IMR-90 (cell line): Measurements from ENCODE around the gene LMAN2.

Source experiments
- POLR2A ChIP-seq: IDR thresholded peaks from 2 replicates; pipeline ENCODE4 v1.6.1; 2012; ENCODE audit warnings: mild to moderate bottlenecking, low read depth, low read length
- SMC3 ChIP-seq: fragments of 150-350 bp; IDR thresholded peaks from 2 replicates; pipeline ENCODE4 v1.6.1; 2016; ENCODE audit warnings: low read depth, mild to moderate bottlenecking, antibody characterized with exemption, low read length, moderate library complexity
- USF2 ChIP-seq: fragments of 150-350 bp; IDR thresholded peaks from 2 replicates; pipeline ENCODE4 v1.6.1; 2017; ENCODE audit warnings: mild to moderate bottlenecking, antibody characterized with exemption, low read length, low read depth
- TF ChIP-seq, protein P1 (sequence below): conservative IDR thresholded peaks from 2 replicates; pipeline ENCODE4 v1.5.1; 2012; ENCODE audit warnings: mild to moderate bottlenecking, low read depth, low read length, improper control_type of control experiment

DNA sequence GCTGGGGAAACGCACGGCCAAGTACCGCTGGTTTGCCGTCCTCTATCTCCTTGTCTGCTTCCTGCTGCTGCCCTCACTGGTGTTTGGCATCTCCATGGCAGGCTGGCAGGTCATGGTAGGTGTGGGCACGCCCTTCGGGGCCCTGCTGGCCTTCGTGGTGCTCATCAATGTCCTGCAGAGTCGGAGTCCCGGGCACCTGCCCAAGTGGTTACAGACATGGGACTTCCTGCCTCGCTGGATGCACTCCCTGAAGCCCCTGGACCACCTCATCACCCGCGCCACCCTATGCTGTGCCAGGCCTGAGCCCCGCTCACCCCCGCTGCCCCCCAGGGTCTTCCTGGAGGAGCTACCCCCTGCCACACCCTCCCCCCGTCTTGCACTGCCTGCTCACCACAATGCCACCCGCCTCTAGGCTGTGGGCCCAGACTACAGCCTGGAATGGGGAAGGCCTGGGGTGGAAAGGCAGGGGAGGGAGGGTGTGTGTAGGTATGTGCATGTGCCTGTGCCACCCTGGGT is 46.5 kb upstream of the LMAN2 start:
- TF ChIP-seq SMC3, result no peak
- TF ChIP-seq POLR2A, result no peak
- TF ChIP-seq, protein P1, sequence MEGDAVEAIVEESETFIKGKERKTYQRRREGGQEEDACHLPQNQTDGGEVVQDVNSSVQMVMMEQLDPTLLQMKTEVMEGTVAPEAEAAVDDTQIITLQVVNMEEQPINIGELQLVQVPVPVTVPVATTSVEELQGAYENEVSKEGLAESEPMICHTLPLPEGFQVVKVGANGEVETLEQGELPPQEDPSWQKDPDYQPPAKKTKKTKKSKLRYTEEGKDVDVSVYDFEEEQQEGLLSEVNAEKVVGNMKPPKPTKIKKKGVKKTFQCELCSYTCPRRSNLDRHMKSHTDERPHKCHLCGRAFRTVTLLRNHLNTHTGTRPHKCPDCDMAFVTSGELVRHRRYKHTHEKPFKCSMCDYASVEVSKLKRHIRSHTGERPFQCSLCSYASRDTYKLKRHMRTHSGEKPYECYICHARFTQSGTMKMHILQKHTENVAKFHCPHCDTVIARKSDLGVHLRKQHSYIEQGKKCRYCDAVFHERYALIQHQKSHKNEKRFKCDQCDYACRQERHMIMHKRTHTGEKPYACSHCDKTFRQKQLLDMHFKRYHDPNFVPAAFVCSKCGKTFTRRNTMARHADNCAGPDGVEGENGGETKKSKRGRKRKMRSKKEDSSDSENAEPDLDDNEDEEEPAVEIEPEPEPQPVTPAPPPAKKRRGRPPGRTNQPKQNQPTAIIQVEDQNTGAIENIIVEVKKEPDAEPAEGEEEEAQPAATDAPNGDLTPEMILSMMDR, result no peak
- TF ChIP-seq USF2, result no peak
